ENCODE data around the gene DHH.

GRCh38 chr12:49086116-49086515 is 8.5 kb downstream of the DHH start:
- TF ChIP-seq CTCF (conservative IDR thresholded peaks at IDR 0.05; ENCODE audit: low read length), result no peak
- TF ChIP-seq EZH2phosphoT487 (IDR thresholded peaks at IDR 0.05; ENCODE audit: borderline replicate concordance), result no peak
